Adipocyte (in vitro differentiated cells): ENCODE results near the gene KISS1R.

Experiments
- DNase-seq: peaks from one replicate; pipeline ENCODE4 v3.0.0-alpha.2; 2015; ENCODE audit warnings: low read depth
- H3K27me3 ChIP-seq: replicated peaks from 2 replicates; pipeline ENCODE4 v1.7.0; 2013; ENCODE audit warnings: mild to moderate bottlenecking, low read length, moderate library complexity; ENCODE audit not compliant: control insufficient read depth, insufficient read depth
- H3K36me3 ChIP-seq: 2 replicates; pipeline ENCODE4 v1.7.0; 2013; ENCODE audit warnings: low read length, mild to moderate bottlenecking, moderate library complexity; ENCODE audit not compliant: control insufficient read depth, insufficient read depth, severe bottlenecking
- H3K4me1 ChIP-seq: 2 replicates; pipeline ENCODE4 v1.7.0; 2013; ENCODE audit warnings: mild to moderate bottlenecking, low read length, moderate library complexity; ENCODE audit not compliant: control insufficient read depth, insufficient read depth
- H3K4me3 ChIP-seq: 2 replicates; pipeline ENCODE4 v1.7.0; 2013; ENCODE audit warnings: mild to moderate bottlenecking, low read length, moderate library complexity
- H3K9ac ChIP-seq: 2 replicates; pipeline ENCODE4 v1.7.0; 2013; ENCODE audit warnings: mild to moderate bottlenecking, low read length, moderate library complexity
- H3K9me3 ChIP-seq: 2 replicates; pipeline ENCODE4 v1.7.0; 2013; ENCODE audit warnings: mild to moderate bottlenecking, low read length, moderate library complexity; ENCODE audit not compliant: control insufficient read depth

The KISS1R gene

DNA sequence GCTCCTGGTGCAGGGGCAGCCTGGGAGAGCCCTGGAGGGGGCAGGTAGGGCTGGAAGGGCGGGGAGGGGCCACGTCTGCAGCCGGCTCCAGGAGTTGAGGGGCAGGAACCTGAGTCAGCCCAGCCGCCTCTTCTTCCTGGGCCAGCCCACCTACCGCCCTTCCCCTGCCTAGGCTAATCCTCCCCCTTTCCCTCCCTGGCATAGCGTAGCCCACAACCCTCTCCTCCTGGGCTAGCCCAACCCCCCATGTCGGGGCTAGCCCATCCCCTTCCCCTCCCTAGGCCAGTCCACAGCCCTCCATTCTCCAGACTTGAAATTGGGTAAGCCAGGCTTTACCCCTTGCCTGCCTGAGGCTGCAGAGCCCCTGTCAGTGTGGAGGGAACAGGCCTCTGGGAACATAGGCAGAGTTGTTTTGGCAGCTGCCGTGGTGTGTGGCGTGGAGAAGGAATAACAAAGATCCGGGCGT, 46.4 kb downstream of the KISS1R start:
- H3K27me3 ChIP-seq, result no peaks in the 10 kb centered on the region
- no peaks in the 10 kb centered on the region for H3K4me1 ChIP-seq
- no peak overlapping the region for H3K9ac ChIP-seq
- no peak overlapping the region for H3K4me3 ChIP-seq
- no peak for DNase-seq
- H3K36me3 ChIP-seq, result peaks cover 63% of the 10 kb centered on the region
- H3K9me3 ChIP-seq, result no peaks in the 10 kb centered on the region

DNA sequence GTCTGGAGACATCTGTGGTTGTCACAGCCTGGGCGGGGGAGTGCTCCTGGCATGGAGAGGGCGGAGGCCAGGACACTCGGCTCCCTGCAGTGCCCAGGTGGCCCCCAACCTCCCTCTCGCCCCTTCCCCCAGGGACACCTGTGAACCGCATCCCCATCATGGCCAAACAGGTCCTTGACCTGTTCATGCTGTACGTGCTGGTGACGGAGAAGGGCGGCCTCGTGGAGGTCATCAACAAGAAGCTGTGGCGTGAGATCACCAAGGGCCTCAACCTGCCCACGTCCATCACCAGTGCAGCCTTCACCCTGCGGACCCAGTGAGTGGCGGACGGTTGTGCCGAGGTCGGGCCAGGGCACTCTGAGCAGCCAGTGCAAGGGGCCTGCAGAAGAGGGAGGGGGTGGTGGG, 47.0 kb downstream of the KISS1R start:
- Histone ChIP-seq H3K36me3 (peaks cover 69% of the 10 kb centered on the region), H3K4me1 (no peaks in the 10 kb centered on the region), H3K9me3 (no peaks in the 10 kb centered on the region), H3K9ac (no peak overlapping the region), H3K27me3 (no peaks in the 10 kb centered on the region), H3K4me3 (no peak overlapping the region)
- DNase-seq, result no peak

DNA sequence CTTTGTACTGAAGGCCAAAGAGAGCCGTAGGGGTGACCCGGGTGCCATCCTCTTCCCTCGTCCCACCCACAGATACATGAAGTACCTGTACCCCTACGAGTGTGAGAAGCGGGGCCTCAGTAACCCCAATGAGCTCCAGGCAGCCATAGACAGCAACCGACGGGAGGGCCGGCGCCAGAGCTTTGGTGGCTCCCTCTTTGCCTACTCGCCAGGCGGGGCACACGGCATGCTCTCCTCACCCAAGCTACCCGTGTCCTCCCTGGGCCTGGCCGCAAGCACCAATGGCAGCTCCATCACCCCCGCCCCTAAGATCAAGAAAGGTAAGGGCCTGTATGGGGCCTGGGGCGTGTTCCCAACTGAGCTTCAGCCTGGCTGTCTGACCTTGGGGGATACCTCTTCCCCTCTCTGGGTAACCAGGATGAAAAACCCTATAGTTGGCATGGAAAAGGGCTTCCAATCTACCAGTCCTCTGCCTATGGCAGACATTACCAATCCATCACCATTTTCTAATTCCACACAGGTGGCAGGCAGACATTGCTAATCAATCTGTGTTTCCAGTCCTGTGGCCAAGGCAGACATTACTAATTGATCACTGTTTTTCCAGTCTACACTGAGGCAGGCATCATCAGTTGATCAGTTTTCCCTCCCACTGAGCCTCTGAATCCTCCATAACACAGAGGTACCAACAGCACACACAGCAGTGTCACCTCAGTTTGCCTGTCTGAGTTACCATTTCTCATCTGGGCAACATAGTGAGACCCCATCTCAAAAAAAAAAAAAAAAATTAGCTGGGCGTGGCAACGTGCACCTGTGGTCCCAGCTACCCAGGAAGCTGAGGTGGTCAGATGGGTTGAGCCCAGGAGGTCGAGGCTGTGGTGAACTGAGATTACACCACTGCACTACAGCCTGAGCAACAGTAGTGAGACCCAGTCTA, 47.9 kb downstream of the KISS1R start:
- Histone ChIP-seq H3K4me1 (no peaks in the 10 kb centered on the region), H3K9ac (no peak overlapping the region), H3K36me3 (peaks cover 69% of the 10 kb centered on the region), H3K4me3 (no peak overlapping the region), H3K9me3 (no peaks in the 10 kb centered on the region), H3K27me3 (no peaks in the 10 kb centered on the region)
- DNase-seq, result no peak

DNA sequence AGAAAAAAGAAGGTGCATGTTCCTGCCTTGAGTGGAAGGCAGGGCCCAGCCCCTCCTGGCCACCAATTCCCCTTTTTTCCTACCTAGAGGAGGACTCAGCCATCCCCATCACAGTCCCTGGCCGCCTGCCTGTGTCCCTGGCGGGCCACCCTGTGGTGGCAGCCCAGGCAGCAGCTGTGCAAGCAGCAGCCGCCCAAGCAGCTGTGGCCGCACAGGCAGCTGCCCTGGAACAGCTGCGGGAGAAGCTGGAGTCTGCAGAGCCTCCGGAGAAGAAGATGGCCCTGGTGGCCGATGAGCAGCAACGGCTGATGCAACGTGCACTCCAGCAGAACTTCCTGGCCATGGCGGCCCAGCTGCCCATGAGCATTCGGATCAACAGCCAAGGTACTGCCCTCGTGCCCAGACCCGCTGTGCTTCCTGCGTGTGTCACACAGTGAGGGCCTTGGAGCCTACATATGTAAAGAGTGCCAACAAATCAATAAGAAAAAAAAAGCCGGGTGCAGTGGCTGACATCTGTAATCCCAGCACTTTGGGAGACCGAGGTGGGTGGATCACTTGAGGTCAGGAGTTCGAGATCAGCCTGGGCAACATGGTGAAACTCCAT, 49.5 kb downstream of the KISS1R start:
- H3K4me1 ChIP-seq, result no peaks in the 10 kb centered on the region
- peaks cover 4% of the 10 kb centered on the region for H3K9me3 ChIP-seq
- peaks cover 72% of the 10 kb centered on the region for H3K36me3 ChIP-seq
- H3K4me3 ChIP-seq, result no peak overlapping the region
- H3K27me3 ChIP-seq, result no peaks in the 10 kb centered on the region
- no peak for DNase-seq
- H3K9ac ChIP-seq, result no peak overlapping the region
